IMR-90 (cell line): ENCODE results near the gene EPM2AIP1. TPM values are rescaled to one million over a fixed set of nuclear protein-coding genes. Genes with fewer than 3 reads are reported as not detected.

Experiments used
- ATAC-seq: fragments of 200-7000 bp; cut with Tn5 transposase; 2 replicates; pipeline ENCODE4 v1.9.1; 2020; ENCODE audit warnings: low read depth, mild to moderate bottlenecking, moderate library complexity
- BruUV-seq: library from RNA; stranded (reverse); fragments of 400-500 nt; replicated peaks from 2 replicates; lab custom pipeline; 2021; lab: Mats Ljungman, UMichigan
- CTCF ChIA-PET: fragments of 300-600 bp; formaldehyde crosslinking; extraction: SDS; loops from one replicate; lab custom pipeline; 2021; ENCODE audit warnings: antibody characterized with exemption; lab: Yijun Ruan, JAX
- POLR2A ChIA-PET: fragments of 300-600 bp; sonication (Branson Sonifier 250); formaldehyde crosslinking; loops from one replicate; lab custom pipeline; 2022; ENCODE audit warnings: antibody characterized with exemption; ENCODE audit not compliant: unreplicated experiment; lab: Charles Lee
- DNase-seq: peaks from one replicate; pipeline ENCODE4 v3.0.0; 2013
- H2AFZ ChIP-seq: replicated peaks from 2 replicates; pipeline ENCODE3; 2013; ENCODE audit warnings: low read length, mild to moderate bottlenecking; ENCODE audit not compliant: poor library complexity
- H2AK5ac ChIP-seq: 2 replicates; pipeline ENCODE4 v1.6.1; 2013; ENCODE audit warnings: low read depth, low read length, inconsistent platforms
- H2AK9ac ChIP-seq: replicated peaks from 2 replicates; pipeline ENCODE3; 2013; ENCODE audit warnings: mild to moderate bottlenecking, low read depth, low read length, moderate library complexity; ENCODE audit not compliant: poor library complexity
- H2BK120ac ChIP-seq: 2 replicates; pipeline ENCODE4 v1.6.1; 2013; ENCODE audit warnings: low read depth, low read length, inconsistent platforms
- H2BK15ac ChIP-seq: 3 replicates; pipeline ENCODE4 v1.6.1; 2013; ENCODE audit warnings: low read depth, low read length, inconsistent platforms
- H2BK20ac ChIP-seq: 2 replicates; pipeline ENCODE4 v1.6.1; 2013; ENCODE audit warnings: low read depth, mild to moderate bottlenecking, inconsistent platforms, low read length, moderate library complexity
- H2BK5ac ChIP-seq: 2 replicates; pipeline ENCODE4 v1.6.1; 2013; ENCODE audit warnings: mild to moderate bottlenecking, low read depth, low read length, inconsistent platforms; ENCODE audit not compliant: poor library complexity, severe bottlenecking
- H3K14ac ChIP-seq: replicated peaks from 2 replicates; pipeline ENCODE4 v1.6.1; 2013; ENCODE audit warnings: low read depth, low read length, inconsistent platforms
- H3K18ac ChIP-seq: 2 replicates; pipeline ENCODE4 v1.6.1; 2013; ENCODE audit warnings: low read depth, low read length, control low read depth
- H3K23ac ChIP-seq: 2 replicates; pipeline ENCODE4 v1.6.1; 2013; ENCODE audit warnings: low read depth, low read length, inconsistent platforms
- H3K27ac ChIP-seq: 2 replicates; pipeline ENCODE4 v1.5.1; 2013; ENCODE audit warnings: mild to moderate bottlenecking, control low read depth, low read length; ENCODE audit not compliant: insufficient read depth
- H3K27me3 ChIP-seq: 2 replicates; pipeline ENCODE4 v1.6.1; 2013; ENCODE audit warnings: low read length; ENCODE audit not compliant: control insufficient read depth, insufficient read depth
- H3K36me3 ChIP-seq: 2 replicates; pipeline ENCODE4 v1.6.1; 2013; ENCODE audit warnings: low read length, mixed read lengths; ENCODE audit not compliant: control insufficient read depth, insufficient read depth
- H3K4ac ChIP-seq: 2 replicates; pipeline ENCODE4 v1.6.1; 2013; ENCODE audit warnings: low read depth, low read length, inconsistent platforms
- H3K4me1 ChIP-seq: 2 replicates; pipeline ENCODE4 v1.6.1; 2013; ENCODE audit warnings: low read length, mixed read lengths; ENCODE audit not compliant: control insufficient read depth, insufficient read depth
- H3K4me2 ChIP-seq: 2 replicates; pipeline ENCODE4 v1.6.1; 2013; ENCODE audit warnings: low read depth, mild to moderate bottlenecking, control low read depth, low read length, moderate library complexity
- H3K4me3 ChIP-seq: 2 replicates; pipeline ENCODE4 v1.5.1; 2013; ENCODE audit warnings: low read depth, mild to moderate bottlenecking, control low read depth, low read length, moderate library complexity; ENCODE audit not compliant: insufficient read depth
- H3K56ac ChIP-seq: 2 replicates; pipeline ENCODE4 v1.6.1; 2013; ENCODE audit warnings: low read length, inconsistent platforms; ENCODE audit not compliant: insufficient read depth; ENCODE audit errors: extremely low read depth
- H3K79me1 ChIP-seq, 2 experiments: 2 replicates each; pipeline ENCODE4 v1.6.1; 2013; ENCODE audit warnings: low read length in 2 of 2, inconsistent platforms in 1 of 2, low read depth in 1 of 2
- H3K9ac ChIP-seq: 2 replicates; pipeline ENCODE4 v1.6.1; 2013; ENCODE audit warnings: low read depth, low read length, control low read depth
- H3K9me1 ChIP-seq: 2 replicates; pipeline ENCODE4 v1.6.1; 2013; ENCODE audit warnings: low read length, inconsistent platforms; ENCODE audit not compliant: insufficient read depth
- H3K9me3 ChIP-seq: 2 replicates; pipeline ENCODE4 v1.6.1; 2013; ENCODE audit warnings: low read length; ENCODE audit not compliant: control insufficient read depth, insufficient read depth
- H4K20me1 ChIP-seq: 2 replicates; pipeline ENCODE4 v1.6.1; 2013; ENCODE audit warnings: low read length, inconsistent platforms; ENCODE audit not compliant: insufficient read depth
- H4K5ac ChIP-seq: 2 replicates; pipeline ENCODE4 v1.6.1; 2013; ENCODE audit warnings: mild to moderate bottlenecking, low read depth, low read length, control low read depth
- H4K8ac ChIP-seq, 2 experiments: 2 replicates each; pipeline ENCODE4 v1.6.1; 2013; ENCODE audit warnings: low read depth in 2 of 2, low read length in 2 of 2, control low read depth in 1 of 2, inconsistent platforms in 1 of 2
- H4K91ac ChIP-seq: 2 replicates; pipeline ENCODE4 v1.6.1; 2013; ENCODE audit warnings: low read depth, low read length, inconsistent platforms; ENCODE audit not compliant: insufficient read depth
- FOS ChIP-seq: fragments of 150-350 bp; IDR thresholded peaks from 2 replicates; pipeline ENCODE4 v1.6.1; 2016; ENCODE audit warnings: low read depth, low read length
- SMC3 ChIP-seq: fragments of 150-350 bp; IDR thresholded peaks from 2 replicates; pipeline ENCODE4 v1.6.1; 2016; ENCODE audit warnings: low read depth, mild to moderate bottlenecking, antibody characterized with exemption, low read length, moderate library complexity
- WGBS, 2 experiments: methylation state at CpG; one replicate each; pipeline versions ENCODE4 v1.1.5 to v1.1.7; 2013; ENCODE audit warnings: missing lambda C conversion rate in 2 of 2; ENCODE audit not compliant: insufficient read length in 1 of 2; ENCODE audit errors: extremely low coverage in 2 of 2; 5-methylcytosine and 5-hydroxymethylcytosine counted together
- dilution Hi-C: fragments of 300-500 bp; cut with HindIII; formaldehyde crosslinking; loops from one replicate; pipeline ENCODE4 v1.14.3; 2018; ENCODE audit warnings: low sequenced_read_pairs; ENCODE audit not compliant: unreplicated experiment
- in situ Hi-C: fragments of 300-500 bp; cut with MboI; formaldehyde crosslinking; loops from 3 replicates; pipeline ENCODE4 v1.14.3; 2019; ENCODE audit warnings: low sequenced_read_pairs, inconsistent platforms, mixed read lengths
- intact Hi-C: fragments of 100-400 bp; cut with micrococcal nuclease; formaldehyde crosslinking; loops from 2 replicates; pipeline ENCODE4 v1.10.0; 2022
- polyA plus RNA-seq, 3 experiments: library from polyadenylated mRNA; depleted of rRNA; stranded (reverse); fragments of >200 nt; gene quantifications; 2 replicates each; pipeline ENCODE4 v1.2.3, GENCODE V29; 2012; ENCODE audit warnings: low replicate concordance in 1 of 3
- total RNA-seq: library from RNA; depleted of rRNA; stranded (reverse); fragments of >200 nt; gene quantifications from 2 replicates; pipeline ENCODE4 v1.2.3, GENCODE V29; 2012
- TF ChIP-seq, protein P1 (sequence below): fragments of 150-350 bp; IDR thresholded peaks from 2 replicates; pipeline ENCODE4 v1.6.1; 2016; ENCODE audit warnings: low read depth, mild to moderate bottlenecking, low read length, moderate library complexity, borderline replicate concordance
- TF ChIP-seq, protein P2 (sequence below): conservative IDR thresholded peaks from 2 replicates; pipeline ENCODE4 v1.5.1; 2012; ENCODE audit warnings: mild to moderate bottlenecking, low read depth, low read length, improper control_type of control experiment

EPM2AIP1 gene
- total and polyA plus RNA-seq, 2 of the 4 experiments (the other 2 are of a cell fraction), result 6.4 to 13.4 TPM

DNA sequence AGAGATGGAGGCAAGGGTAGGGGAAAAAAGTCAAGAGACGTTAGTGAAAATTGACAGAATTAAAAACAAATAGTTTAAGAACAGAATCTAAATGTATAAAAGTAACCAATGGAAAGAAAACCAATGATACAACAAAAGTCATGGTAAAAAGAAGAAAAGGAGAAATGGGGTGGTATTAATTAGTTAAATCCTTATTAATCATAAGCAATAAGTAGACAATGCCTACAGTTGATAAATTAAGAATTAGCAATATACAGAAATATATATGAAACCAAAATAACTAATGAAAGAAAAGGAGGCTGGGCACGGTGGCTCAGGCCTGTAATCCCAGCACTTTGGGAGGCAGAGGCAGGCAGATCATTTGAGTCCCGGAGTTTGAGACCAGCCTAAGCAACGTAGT is 23.8 kb downstream of the EPM2AIP1 start:
- dilution Hi-C loops, result no loop called here
- Histone ChIP-seq H4K20me1 (no peaks in the 10 kb centered on the region), H2AK9ac (no peak overlapping the region), H2BK5ac (no peak overlapping the region), H2BK120ac (no peak overlapping the region), H3K14ac (0 out of 2 replicates have a peak overlapping the region, but pooled peaks have one; percentile 36), H3K27me3 (no peaks in the 10 kb centered on the region), H2BK15ac (peak overlapping the region; percentile 64; the same call in 1 of the 3 replicates), H3K4me3 (no peak overlapping the region), H2BK20ac (no peak overlapping the region), H4K5ac (no peak overlapping the region), H3K9me3 (no peaks in the 10 kb centered on the region), H3K56ac (no peak overlapping the region), H4K8ac (peak overlapping the region in 1 of 2 experiments; percentile 77; a peak in 2 of 4 replicates), H3K79me1 (no peaks in the 10 kb centered on the region), H3K36me3 (no peaks in the 10 kb centered on the region), H2AK5ac (no peak overlapping the region), H3K27ac (no peak overlapping the region), H2AFZ (no peak overlapping the region), H3K4me2 (no peak overlapping the region), H3K23ac (no peak overlapping the region), H3K18ac (no peak overlapping the region), H3K4me1 (peaks cover 3% of the 10 kb centered on the region), H3K4ac (no peak overlapping the region), H3K9ac (no peak overlapping the region), H4K91ac (no peak overlapping the region), H3K9me1 (0 out of 2 replicates have a peak, but pooled peaks cover 2% of the 10 kb centered on the region)
- no CpG with 5 or more reads among the region's 4 CpGs for WGBS, 2 experiments
- DNase-seq (no peak), ATAC-seq (no peak)
- intact Hi-C loops, result no loop called here
- in situ Hi-C loops, result no loop called here
- CTCF ChIA-PET, result interaction anchor here (1.3 kb wide), 1 partner anchor 11 kb away, joined by 4 read pairs; no protein-coding TSS in a partner anchor
- BruUV-seq, result no TSS peak
- TF ChIP-seq, protein P1, sequence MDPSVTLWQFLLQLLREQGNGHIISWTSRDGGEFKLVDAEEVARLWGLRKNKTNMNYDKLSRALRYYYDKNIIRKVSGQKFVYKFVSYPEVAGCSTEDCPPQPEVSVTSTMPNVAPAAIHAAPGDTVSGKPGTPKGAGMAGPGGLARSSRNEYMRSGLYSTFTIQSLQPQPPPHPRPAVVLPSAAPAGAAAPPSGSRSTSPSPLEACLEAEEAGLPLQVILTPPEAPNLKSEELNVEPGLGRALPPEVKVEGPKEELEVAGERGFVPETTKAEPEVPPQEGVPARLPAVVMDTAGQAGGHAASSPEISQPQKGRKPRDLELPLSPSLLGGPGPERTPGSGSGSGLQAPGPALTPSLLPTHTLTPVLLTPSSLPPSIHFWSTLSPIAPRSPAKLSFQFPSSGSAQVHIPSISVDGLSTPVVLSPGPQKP, result no peak
- TF ChIP-seq, protein P2, sequence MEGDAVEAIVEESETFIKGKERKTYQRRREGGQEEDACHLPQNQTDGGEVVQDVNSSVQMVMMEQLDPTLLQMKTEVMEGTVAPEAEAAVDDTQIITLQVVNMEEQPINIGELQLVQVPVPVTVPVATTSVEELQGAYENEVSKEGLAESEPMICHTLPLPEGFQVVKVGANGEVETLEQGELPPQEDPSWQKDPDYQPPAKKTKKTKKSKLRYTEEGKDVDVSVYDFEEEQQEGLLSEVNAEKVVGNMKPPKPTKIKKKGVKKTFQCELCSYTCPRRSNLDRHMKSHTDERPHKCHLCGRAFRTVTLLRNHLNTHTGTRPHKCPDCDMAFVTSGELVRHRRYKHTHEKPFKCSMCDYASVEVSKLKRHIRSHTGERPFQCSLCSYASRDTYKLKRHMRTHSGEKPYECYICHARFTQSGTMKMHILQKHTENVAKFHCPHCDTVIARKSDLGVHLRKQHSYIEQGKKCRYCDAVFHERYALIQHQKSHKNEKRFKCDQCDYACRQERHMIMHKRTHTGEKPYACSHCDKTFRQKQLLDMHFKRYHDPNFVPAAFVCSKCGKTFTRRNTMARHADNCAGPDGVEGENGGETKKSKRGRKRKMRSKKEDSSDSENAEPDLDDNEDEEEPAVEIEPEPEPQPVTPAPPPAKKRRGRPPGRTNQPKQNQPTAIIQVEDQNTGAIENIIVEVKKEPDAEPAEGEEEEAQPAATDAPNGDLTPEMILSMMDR, result no peak
- TF ChIP-seq FOS (no peak), SMC3 (no peak)
- POLR2A ChIA-PET, result no interaction called here
